Measurements from ENCODE around the gene PFDN2.

- no peak for TF ChIP-seq BRCA1 (IDR thresholded peaks at IDR 0.05; ENCODE audit: low read depth, low read length)
- TF ChIP-seq SP4 (IDR thresholded peaks at IDR 0.05; ENCODE audit: low read length), result no peak
- no peak for TF ChIP-seq TAF1 (IDR thresholded peaks at IDR 0.05; ENCODE audit: low read depth, low read length)
- TF ChIP-seq HDAC2 (IDR thresholded peaks at IDR 0.05; ENCODE audit: borderline replicate concordance in 1 of 2, low read depth in 2 of 2, low read length in 2 of 2), result no peak
These were observed 4.0 kb upstream of the PFDN2 start for GRCh38 chr1:161121834-161122233.

All from H1 (cell line).